T-cell (primary cell): ENCODE results near the gene KDM4D. TPM values are rescaled to one million over a fixed set of nuclear protein-coding genes. Genes with fewer than 3 reads are reported as not detected.

Source experiments
- ATAC-seq, 4 experiments: fragments of 200-7000 bp in 3 of 4; fragments of 150-1000 bp in 1 of 4; cut with Tn5 transposase; replicated peaks in 1 of 4; 1 replicate in 3 of 4; 2 replicates in 1 of 4; pipeline ENCODE4 v1.10.0; 2021; ENCODE audit warnings: moderate library complexity in 3 of 4, mild to moderate bottlenecking in 2 of 4, moderate number of reproducible peaks in 1 of 4
- CTCF ChIA-PET, 2 donors: fragments of 300-600 bp; sonication (Branson Sonifier 250); formaldehyde crosslinking; loops; one replicate each; lab custom pipeline; 2022; ENCODE audit warnings: antibody characterized with exemption in 2 of 2; lab: Charles Lee
- POLR2A ChIA-PET, 2 donors: fragments of 300-600 bp; sonication (Branson Sonifier 250); formaldehyde crosslinking; loops; one replicate each; lab custom pipeline; 2022; ENCODE audit warnings: antibody characterized with exemption in 2 of 2; lab: Charles Lee
- DNase-seq, 35 experiments: peaks; one replicate each; pipeline versions ENCODE4 v3.0.0 to v3.0.0-alpha.2; 2013 to 2023
- H3K27ac ChIP-seq: one replicate; pipeline ENCODE4 v1.5.1; 2013; ENCODE audit warnings: low read length
- H3K27me3 ChIP-seq, 2 experiments: replicated peaks in 1 of 2; 1 replicate in 1 of 2; 2 replicates in 1 of 2; pipeline versions ENCODE4 v1.6.1 to v1.7.0; 2013; ENCODE audit warnings: low read length in 1 of 2, mixed read lengths in 1 of 2; ENCODE audit not compliant: control insufficient read depth in 2 of 2, insufficient read depth in 2 of 2; ENCODE audit errors: extremely low read depth in 1 of 2
- H3K36me3 ChIP-seq, 2 donors: 1 replicate in 1 of 2; 2 replicates in 1 of 2; pipeline versions ENCODE4 v1.6.1 to v1.7.0; 2013; ENCODE audit warnings: low read length in 1 of 2; ENCODE audit not compliant: control insufficient read depth in 2 of 2, insufficient read depth in 1 of 2; ENCODE audit errors: extremely low read depth in 1 of 2
- H3K4me1 ChIP-seq, 2 experiments: 1 replicate in 1 of 2; 2 replicates in 1 of 2; pipeline versions ENCODE4 v1.6.1 to v1.7.0; 2013; ENCODE audit warnings: low read length in 2 of 2, mixed read lengths in 1 of 2; ENCODE audit not compliant: insufficient read depth in 2 of 2, control insufficient read depth in 1 of 2; ENCODE audit errors: extremely low read depth in 1 of 2
- H3K4me3 ChIP-seq, 2 donors: 1 replicate in 1 of 2; 2 replicates in 1 of 2; pipeline versions ENCODE4 v1.5.1 to v1.7.0; 2013; ENCODE audit warnings: mild to moderate bottlenecking in 2 of 2, low read length in 1 of 2, moderate library complexity in 1 of 2; ENCODE audit not compliant: control insufficient read depth in 1 of 2; ENCODE audit errors: extremely low read depth in 1 of 2
- H3K9me3 ChIP-seq: 2 replicates; pipeline ENCODE4 v1.7.0; 2013
- H3K27ac Mint-ChIP-seq, 2 donors: one replicate each; pipeline ENCODE4 v1.8.0; 2020 to 2021; ENCODE audit warnings: mild to moderate bottlenecking in 2 of 2, mixed read lengths in 2 of 2
- H3K27me3 Mint-ChIP-seq, 2 donors: one replicate each; pipeline ENCODE4 v1.8.0; 2021 to 2022; ENCODE audit warnings: mixed read lengths in 2 of 2
- H3K36me3 Mint-ChIP-seq: one replicate; pipeline ENCODE4 v1.8.0; 2021; ENCODE audit warnings: mixed read lengths
- H3K4me1 Mint-ChIP-seq, 3 donors: one replicate each; pipeline ENCODE4 v1.8.0; 2020 to 2022; ENCODE audit warnings: mixed read lengths in 3 of 3, mild to moderate bottlenecking in 1 of 3
- H3K4me3 Mint-ChIP-seq, 3 donors: one replicate each; pipeline ENCODE4 v1.8.0; 2020 to 2022; ENCODE audit warnings: mild to moderate bottlenecking in 3 of 3, mixed read lengths in 3 of 3, moderate library complexity in 3 of 3
- H3K9me3 Mint-ChIP-seq, 3 donors: one replicate each; pipeline ENCODE4 v1.8.0; 2020 to 2022; ENCODE audit warnings: mixed read lengths in 3 of 3
- WGBS: methylation state at CpG from one replicate; pipeline ENCODE4 v1.1.5; 2013; ENCODE audit warnings: missing lambda C conversion rate; ENCODE audit not compliant: insufficient coverage; 5-methylcytosine and 5-hydroxymethylcytosine counted together
- total RNA-seq, 35 experiments: library from RNA in 6 of 35; stranded (reverse) in 6 of 35; fragments of 120-200 nt in 1 of 35; gene quantifications; one replicate each; pipeline versions ENCODE4 v1.2.1 to v1.2.4 and lab custom pipeline; 2013 to 2026

Gene KDM4D
- total RNA-seq, 5 donors from 2014 or later (not counting 1 experiment from before 2014, with no cell fraction given), result 0.33 to 0.57 (median 0.50) TPM

DNA sequence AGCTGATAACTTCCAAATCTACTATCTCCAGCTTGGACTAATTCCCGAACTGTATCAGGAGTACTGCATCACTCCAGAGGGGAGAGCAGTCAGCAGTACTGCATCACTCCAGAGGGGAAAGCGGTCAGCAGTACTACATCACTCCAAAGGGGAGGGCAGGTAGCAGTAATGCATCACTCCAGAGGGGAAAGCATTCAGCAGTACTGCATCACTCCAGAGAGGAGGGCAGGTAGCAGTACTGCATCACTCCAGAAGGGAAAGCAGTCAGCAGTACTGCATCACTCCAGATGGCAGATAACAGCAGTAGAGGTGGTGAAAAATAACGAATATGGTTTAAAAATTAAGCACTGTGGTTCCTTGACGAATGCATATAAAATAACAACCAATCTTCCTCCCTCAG, 8.6 kb upstream of the KDM4D start:
- H3K9me3 Mint-ChIP-seq, result no peaks in the 10 kb centered on the region
- Histone ChIP-seq H3K27me3 (no peaks in the 10 kb centered on the region), H3K4me1 (no peaks in the 10 kb centered on the region), H3K9me3 (no peaks in the 10 kb centered on the region), H3K36me3 (peaks cover 6 to 93% of the 10 kb centered on the region in 2 donors), H3K27ac (no peak overlapping the region), H3K4me3 (no peak overlapping the region)
- peaks cover 73% of the 10 kb centered on the region for H3K36me3 Mint-ChIP-seq
- H3K4me1 Mint-ChIP-seq, result peaks cover 15 to 28% (median 25%) of the 10 kb centered on the region in 3 donors
- DNase-seq (no peak), ATAC-seq (no peak)
- ChIA-PET POLR2A (no interaction called here), CTCF (interaction anchor here in 1 of 2 donors (0.5 kb wide), 1 partner anchor 425 kb away, joined by 3 read pairs; no protein-coding TSS in a partner anchor)
- WGBS, result 100% methylated on average over 1 of the region's 4 CpGs
- H3K4me3 Mint-ChIP-seq, result no peak overlapping the region
- no peaks in the 10 kb centered on the region for H3K27me3 Mint-ChIP-seq
- no peak overlapping the region for H3K27ac Mint-ChIP-seq

DNA sequence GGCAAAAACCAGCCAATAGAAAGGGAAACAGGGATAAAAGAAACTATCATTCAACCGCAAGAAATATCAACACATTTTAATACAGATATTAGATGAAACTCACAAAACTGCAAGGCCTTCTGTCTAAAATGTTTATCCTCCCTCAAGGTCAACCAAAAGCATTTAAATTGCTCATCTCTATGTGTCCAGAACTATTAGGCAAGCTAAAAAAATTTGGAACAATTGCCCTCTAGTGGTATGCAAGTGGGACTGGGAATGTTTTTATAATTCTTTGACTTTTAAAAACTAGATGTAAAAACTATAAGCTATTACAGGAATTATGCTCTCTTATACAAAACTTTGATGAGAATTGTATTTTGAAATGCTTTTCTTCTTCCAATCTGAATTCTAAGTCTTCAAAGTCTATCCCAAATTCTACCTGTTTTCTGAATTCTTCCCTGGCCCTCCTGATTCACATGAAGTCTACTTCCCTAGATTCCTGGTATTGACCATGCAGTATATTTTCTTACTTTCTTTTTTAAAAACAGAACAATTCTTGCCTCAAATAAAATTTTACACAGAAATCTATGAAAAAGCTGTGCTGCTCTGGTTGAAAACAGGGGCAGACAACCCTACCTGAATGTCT, 5.1 kb upstream of the KDM4D start:
- CTCF ChIA-PET, result interaction anchor here (0.6 to 1.4 kb wide), 10 partner anchors 8 to 463 kb away, joined by 3 to 6 read pairs (median 3); no protein-coding TSS in a partner anchor
- Mint-ChIP-seq H3K27me3 (no peaks in the 10 kb centered on the region), H3K4me3 (no peak overlapping the region), H3K4me1 (peaks cover 38 to 45% (median 41%) of the 10 kb centered on the region in 3 donors), H3K36me3 (peaks cover 63% of the 10 kb centered on the region), H3K27ac (no peak overlapping the region), H3K9me3 (no peaks in the 10 kb centered on the region)
- Histone ChIP-seq H3K9me3 (no peaks in the 10 kb centered on the region), H3K27me3 (no peaks in the 10 kb centered on the region), H3K36me3 (peaks cover 9 to 80% of the 10 kb centered on the region in 2 donors), H3K27ac (no peak overlapping the region), H3K4me3 (no peak overlapping the region), H3K4me1 (peaks cover 0 to 8% of the 10 kb centered on the region in 2 experiments)
- WGBS, result no CpG with 5 or more reads among the region's 1 CpG
- POLR2A ChIA-PET, result interaction anchor here in 1 of 2 donors (0.6 kb wide), 1 partner anchor 1262 kb away, joined by 3 read pairs; no protein-coding TSS in a partner anchor
- ATAC-seq (no peak), DNase-seq (peak in 1 of 35 experiments; percentile 5)

DNA sequence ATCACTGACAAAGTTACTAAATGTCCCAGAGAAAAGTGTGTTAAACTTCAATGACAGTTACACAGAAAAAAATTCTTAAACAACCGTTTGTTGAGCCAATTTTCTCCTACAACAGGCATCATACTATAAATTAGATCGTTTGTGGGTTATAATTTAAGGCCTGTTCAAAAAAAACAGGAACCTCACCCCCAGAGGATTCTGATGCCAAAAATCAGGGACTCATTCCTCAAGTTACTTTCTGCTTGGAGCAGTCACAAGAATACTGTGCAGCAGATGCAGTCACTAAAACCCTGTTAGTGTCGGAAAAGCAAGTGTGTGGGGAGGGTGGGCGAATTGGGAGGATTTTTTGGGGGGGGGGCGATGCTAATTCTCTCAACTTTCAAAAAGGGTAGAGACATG, 810 bp upstream of the KDM4D start:
- Mint-ChIP-seq H3K27ac (peak overlapping the region; percentile 48 to 58), H3K9me3 (no peaks in the 10 kb centered on the region), H3K4me1 (peaks cover 36 to 43% (median 40%) of the 10 kb centered on the region in 3 donors), H3K36me3 (peaks cover 34% of the 10 kb centered on the region), H3K4me3 (peak overlapping the region; percentile 94 to 99 (median 97)), H3K27me3 (no peaks in the 10 kb centered on the region)
- Histone ChIP-seq H3K36me3 (peaks cover 5 to 40% of the 10 kb centered on the region in 2 donors), H3K4me3 (peak overlapping the region; percentile 88 to 95), H3K9me3 (no peaks in the 10 kb centered on the region), H3K27me3 (no peaks in the 10 kb centered on the region), H3K4me1 (peaks cover 3 to 8% of the 10 kb centered on the region in 2 experiments), H3K27ac (no peak overlapping the region)
- ATAC-seq (no peak), DNase-seq (no peak)
- CTCF ChIA-PET, result interaction anchor here (0.7 to 1.8 kb wide), 9 partner anchors 11 to 1491 kb away, joined by 3 to 14 read pairs (median 3); partner anchors contain the start of genes ENDOD1 (in 1 of the 2), MAML2 (in 1 of the 2), SESN3 (in 1 of the 2) and SRSF8 (in 1 of the 2)
- WGBS, result no CpG with 5 or more reads among the region's 5 CpGs
- POLR2A ChIA-PET, result interaction anchor here (0.6 to 1.0 kb wide), 5 partner anchors 10 to 1777 kb away, joined by 3 to 4 read pairs (median 3); no protein-coding TSS in a partner anchor

DNA sequence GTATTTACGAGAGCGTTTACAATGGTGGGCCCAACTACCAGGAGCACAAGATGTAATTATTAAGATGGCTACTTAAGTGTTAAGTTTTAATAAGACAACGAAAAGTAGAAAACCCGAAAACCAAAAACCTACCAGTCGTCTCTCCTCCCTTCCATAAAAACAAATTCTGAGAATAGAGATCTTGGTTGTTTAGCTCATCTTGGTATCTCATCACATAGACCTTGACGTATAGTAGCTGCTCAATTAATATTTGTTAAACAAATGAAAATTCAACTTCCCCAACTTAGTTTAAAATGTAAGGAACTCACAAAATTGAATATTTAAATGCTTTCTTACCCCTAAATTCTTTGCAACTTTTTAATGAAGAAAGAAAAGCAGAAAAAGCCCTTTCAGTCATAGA, 669 bp downstream of the KDM4D start:
- ATAC-seq, result no peak
- peaks cover 24 to 34% (median 32%) of the 10 kb centered on the region in 3 donors for H3K4me1 Mint-ChIP-seq
- Histone ChIP-seq H3K36me3 (peaks cover 5 to 25% of the 10 kb centered on the region in 2 donors), H3K9me3 (no peaks in the 10 kb centered on the region), H3K27me3 (no peaks in the 10 kb centered on the region), H3K27ac (no peak overlapping the region), H3K4me1 (peaks cover 3 to 8% of the 10 kb centered on the region in 2 experiments), H3K4me3 (peak overlapping the region; percentile 88 to 95)
- no peaks in the 10 kb centered on the region for H3K9me3 Mint-ChIP-seq
- peaks cover 19% of the 10 kb centered on the region for H3K36me3 Mint-ChIP-seq
- peak overlapping the region; percentile 94 to 99 (median 97) for H3K4me3 Mint-ChIP-seq
- no peaks in the 10 kb centered on the region for H3K27me3 Mint-ChIP-seq
- peak overlapping the region; percentile 93 to 96 for H3K27ac Mint-ChIP-seq
- POLR2A ChIA-PET, result interaction anchor here (1.1 to 1.5 kb wide), 2 partner anchors 93 kb away, joined by 3 to 4 read pairs; partner anchors contain the start of gene SRSF8 (in 1 of the 2)
- WGBS, result no CpG with 5 or more reads among the region's 6 CpGs
- peak in 1 of 35 experiments; percentile 9 for DNase-seq
- CTCF ChIA-PET, result interaction anchor here in 1 of 2 donors (0.9 to 1.8 kb wide), 3 partner anchors 93 to 1490 kb away, joined by 3 to 14 read pairs (median 3); partner anchors contain the start of gene SRSF8

DNA sequence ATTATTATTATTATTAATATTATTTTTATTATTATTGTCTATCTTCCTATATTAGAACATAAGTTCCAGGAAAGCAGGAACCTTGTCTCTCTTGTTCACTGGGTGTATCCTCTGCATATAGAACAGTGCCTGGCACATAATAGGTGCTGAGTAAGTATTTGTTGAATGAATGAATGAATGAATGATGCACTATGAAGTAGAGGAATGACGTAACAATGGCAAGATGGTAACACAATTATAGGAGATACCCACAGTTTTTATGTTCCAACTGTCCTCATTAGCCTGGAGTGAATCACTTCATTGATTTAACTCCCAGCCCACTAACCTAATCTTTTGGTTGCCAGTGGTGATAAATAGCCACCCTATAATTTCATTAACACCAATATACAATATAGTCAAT, 2.1 kb downstream of the KDM4D start:
- DNase-seq (no peak), ATAC-seq (no peak)
- peaks cover 12% of the 10 kb centered on the region for H3K36me3 Mint-ChIP-seq
- Histone ChIP-seq H3K9me3 (no peaks in the 10 kb centered on the region), H3K36me3 (peaks cover 0 to 11% of the 10 kb centered on the region in 2 donors), H3K27me3 (no peaks in the 10 kb centered on the region), H3K4me3 (no peak overlapping the region), H3K4me1 (peaks cover 3 to 8% of the 10 kb centered on the region in 2 experiments), H3K27ac (no peak overlapping the region)
- no peaks in the 10 kb centered on the region for H3K27me3 Mint-ChIP-seq
- WGBS, result no CpG with 5 or more reads among the region's 1 CpG
- CTCF ChIA-PET, result no interaction called here
- peaks cover 16 to 31% (median 27%) of the 10 kb centered on the region in 3 donors for H3K4me1 Mint-ChIP-seq
- POLR2A ChIA-PET, result interaction anchor here (0.6 kb wide), 3 partner anchors 9 to 814 kb away, joined by 3 to 11 read pairs (median 3); partner anchors contain the start of gene FAM76B (in 1 of the 2)
- no peak overlapping the region for H3K4me3 Mint-ChIP-seq
- H3K27ac Mint-ChIP-seq, result no peak overlapping the region
- no peaks in the 10 kb centered on the region for H3K9me3 Mint-ChIP-seq

DNA sequence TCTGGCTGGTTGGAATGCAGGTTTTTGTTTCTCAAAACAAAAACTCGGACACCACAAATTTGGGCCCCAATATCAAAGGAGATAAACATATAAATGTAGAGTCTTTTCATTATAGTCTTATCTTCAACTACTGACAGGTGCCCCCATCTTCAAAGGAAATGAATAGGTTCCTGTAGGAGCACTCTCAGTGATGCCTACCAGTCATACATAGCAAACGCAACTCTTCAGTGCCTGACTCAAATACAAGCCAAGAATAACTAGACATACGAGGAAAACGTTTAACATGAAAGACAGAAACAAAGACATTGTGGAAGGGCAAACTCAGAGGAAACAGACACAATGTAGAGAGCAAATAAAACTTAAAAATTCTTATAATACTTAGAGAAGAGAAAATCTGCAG, 13.9 kb downstream of the KDM4D start:
- Mint-ChIP-seq H3K4me1 (no peaks in the 10 kb centered on the region), H3K4me3 (no peak overlapping the region), H3K36me3 (no peaks in the 10 kb centered on the region), H3K9me3 (no peaks in the 10 kb centered on the region), H3K27me3 (peaks cover 25 to 29% of the 10 kb centered on the region in 2 donors), H3K27ac (no peak overlapping the region)
- Histone ChIP-seq H3K27ac (no peak overlapping the region), H3K4me1 (no peaks in the 10 kb centered on the region), H3K27me3 (peaks cover 0 to 5% of the 10 kb centered on the region in 2 experiments), H3K9me3 (no peaks in the 10 kb centered on the region), H3K36me3 (no peaks in the 10 kb centered on the region), H3K4me3 (no peak overlapping the region)
- POLR2A ChIA-PET, result interaction anchor here in 1 of 2 donors (0.5 kb wide), 1 partner anchor 1132 kb away, joined by 6 read pairs; no protein-coding TSS in a partner anchor
- 100% methylated on average over 1 of the region's 4 CpGs for WGBS
- no peak for ATAC-seq
- DNase-seq, result no peak
- CTCF ChIA-PET, result interaction anchor here in 1 of 2 donors (0.5 kb wide), 1 partner anchor 165 kb away, joined by 3 read pairs; no protein-coding TSS in a partner anchor
